Pons (tissue), 1 donor: ENCODE results near the gene ISM2.

Experiments used
- DNase-seq: peaks from one replicate; pipeline ENCODE4 v3.0.0-alpha.2; 2016; ENCODE audit warnings: low spot score

The ISM2 gene

GRCh38 chr14:77467801-77468200, 30.8 kb downstream of the ISM2 start:
- DNase-seq: no peak

GRCh38 chr14:77459072-77459723, 39.4 kb downstream of the ISM2 start:
- DNase-seq: peak; percentile 93

DNA sequence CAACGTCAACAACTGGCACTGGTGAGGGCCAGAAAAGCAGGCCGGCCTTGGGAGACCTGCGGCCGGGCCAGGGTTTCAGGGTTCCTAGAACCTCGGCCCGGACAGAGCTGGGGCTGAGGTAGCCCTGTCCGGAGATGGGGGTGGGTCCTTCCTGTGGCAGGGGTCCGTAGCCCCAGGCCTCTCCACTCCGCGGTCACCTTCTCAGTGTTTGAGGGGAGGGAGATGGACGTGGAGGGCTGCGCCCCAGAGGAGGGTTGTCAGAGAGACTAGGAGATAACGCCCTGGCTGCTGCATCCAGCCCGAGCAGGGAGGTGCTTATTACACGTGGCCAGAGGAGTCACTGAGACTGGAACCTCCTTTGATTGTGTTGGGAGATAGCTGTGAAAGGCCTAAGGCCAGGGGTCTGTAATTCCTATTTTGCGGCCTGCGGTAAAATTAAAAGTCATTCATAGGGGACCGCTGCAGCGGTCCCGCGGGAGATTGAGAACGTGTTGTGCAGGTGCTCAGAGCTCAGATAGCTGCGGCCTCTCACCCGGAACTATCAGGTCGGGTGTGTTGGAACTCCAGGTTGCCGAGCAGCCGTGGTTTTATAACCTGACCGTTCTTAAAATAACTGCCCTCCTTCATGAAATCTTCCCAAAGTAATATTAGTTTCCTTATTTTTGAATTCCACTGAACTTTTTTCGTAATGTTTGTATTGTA, 40.2 kb downstream of the ISM2 start:
- DNase-seq: peak; percentile 41

DNA sequence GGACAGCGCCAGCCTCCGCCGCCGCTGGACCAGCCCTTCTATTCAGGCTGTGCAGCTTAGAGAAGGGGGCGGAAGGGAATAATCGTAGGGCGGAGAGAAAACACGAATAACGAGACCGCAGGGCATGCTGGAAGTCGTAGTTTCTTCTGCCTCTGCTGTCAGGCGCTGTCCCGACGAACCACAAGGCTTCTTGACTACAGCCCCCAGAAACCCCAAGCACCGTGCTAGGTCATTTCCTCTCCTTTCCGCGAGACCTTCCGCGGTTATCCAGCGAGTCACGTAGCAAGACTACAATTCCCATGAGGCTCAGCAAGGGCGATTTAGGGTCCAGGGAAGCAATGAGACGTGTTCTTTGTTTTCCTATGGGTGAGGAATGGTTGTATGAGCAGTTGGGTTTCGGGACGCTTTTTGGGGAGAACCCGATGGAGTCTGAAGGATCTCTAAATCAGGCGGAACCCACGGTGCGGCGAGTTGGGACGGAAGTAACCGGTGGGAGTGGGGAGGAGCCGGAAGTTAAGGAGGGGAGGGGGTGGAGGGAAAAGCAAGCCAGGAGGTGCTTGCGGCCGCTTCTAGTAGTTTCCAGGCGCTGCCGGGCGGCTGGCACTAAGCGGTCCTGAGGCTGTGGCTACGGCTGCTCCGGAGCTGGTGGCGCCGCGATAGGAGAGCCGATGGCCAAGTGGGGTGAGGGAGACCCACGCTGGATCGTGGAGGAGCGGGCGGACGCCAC, 40.9 kb downstream of the ISM2 start, which contains the start of the genes AHSA1 and VIPAS39:
Gene AHSA1 (plus strand): TSS at position 572 of the 727 bp plus-strand sequence. CDS start 97 bp downstream, at position 669.
Gene VIPAS39 (minus strand): TSS at position 80 of the 727 bp plus-strand sequence. CDS start 3,499 bp downstream, outside the sequence.
- peak; percentile 100 for DNase-seq

DNA sequence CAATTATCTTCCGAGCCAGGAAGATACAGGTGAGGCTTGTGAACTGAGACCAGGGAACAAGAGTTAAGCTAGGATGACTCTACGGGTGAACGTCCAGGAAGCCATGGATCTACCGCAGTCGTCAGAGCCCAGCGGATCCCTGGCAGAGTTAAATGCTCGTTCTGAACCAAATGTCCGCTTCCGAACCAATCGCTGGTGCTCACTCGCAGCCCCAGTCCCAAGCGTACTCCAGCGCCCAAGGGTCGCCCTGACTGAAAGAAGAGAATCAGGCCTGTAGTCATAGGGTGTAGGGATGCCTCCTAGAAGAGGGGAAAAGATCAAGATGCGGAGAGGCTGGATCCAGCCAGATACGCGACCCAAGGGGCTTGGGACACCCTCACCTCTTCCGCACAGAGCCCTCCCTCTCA, 41.5 kb downstream of the ISM2 start:
- no peak for DNase-seq

- no peak for DNase-seq
Measured at GRCh38 chr14:77455966-77456640, 42.5 kb downstream of the ISM2 start.

DNA sequence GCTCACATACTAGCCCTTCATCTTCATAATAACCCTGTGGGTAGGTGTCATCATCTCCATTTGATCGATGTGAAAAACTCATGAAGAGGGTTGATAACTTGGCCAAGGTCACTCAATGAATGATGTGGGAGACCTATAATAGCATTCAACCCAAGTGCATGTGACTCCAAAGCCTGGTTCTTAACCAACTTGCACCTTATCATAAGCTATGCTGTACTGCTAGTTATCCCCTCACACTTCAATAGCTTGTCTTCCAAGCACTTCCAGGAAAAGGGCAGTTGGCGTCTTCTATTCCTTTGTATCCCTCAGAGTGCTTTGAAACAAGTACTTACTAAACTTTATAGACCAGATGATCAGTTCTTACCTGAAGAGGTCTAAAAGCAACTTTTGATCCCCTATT, 56.4 kb downstream of the ISM2 start:
- no peak for DNase-seq

- no peak for DNase-seq
Measured at GRCh38 chr14:77439861-77440260, 58.8 kb downstream of the ISM2 start.

- DNase-seq: no peak
Measured at GRCh38 chr14:77438596-77438995, 60.0 kb downstream of the ISM2 start.

GRCh38 chr14:77436042-77436441, 62.6 kb downstream of the ISM2 start:
- no peak for DNase-seq

GRCh38 chr14:77426396-77426795, 72.2 kb downstream of the ISM2 start:
- no peak for DNase-seq

DNA sequence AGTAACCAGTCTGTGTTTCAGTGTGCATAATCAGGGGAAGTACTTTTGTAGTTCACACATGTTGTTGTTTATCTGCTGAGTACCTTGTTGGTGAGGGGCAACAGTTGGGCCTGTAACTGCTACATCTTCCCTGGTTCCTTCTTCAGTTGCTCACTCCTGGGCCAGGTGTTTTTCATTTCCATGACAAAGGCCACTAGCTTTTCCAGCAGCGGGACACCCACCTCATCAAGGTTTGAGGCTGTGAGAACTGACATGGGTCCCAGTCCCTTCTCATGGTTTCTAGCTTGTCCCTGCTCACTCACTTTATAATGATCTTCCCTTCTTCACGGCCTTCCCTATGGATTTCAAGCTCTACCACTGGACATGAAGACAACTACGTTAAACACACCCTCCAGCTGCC, 73.8 kb downstream of the ISM2 start:
- no peak for DNase-seq
